ENCODE results near the gene OPCML. TPM values are rescaled to one million over a fixed set of nuclear protein-coding genes. Genes with fewer than 3 reads are reported as not detected.

OPCML gene
- total RNA-seq, 1 experiment from 2014 or later = not detected

GRCh38 chr11:133503776-133504175 lies 28.5 kb downstream of the OPCML start:
- no peak for DNase-seq (ENCODE audit: low read depth)

- DNase-seq (ENCODE audit: low read depth) = no peak
Measured at GRCh38 chr11:133503236-133503635, 29.1 kb downstream of the OPCML start.

GRCh38 chr11:133501643-133502539 lies 30.4 kb downstream of the OPCML start:
- DNase-seq (ENCODE audit: low read depth) = no peak

- no peak for DNase-seq (ENCODE audit: low read depth)
Measured at GRCh38 chr11:133500936-133501335, 31.4 kb downstream of the OPCML start.

- DNase-seq (ENCODE audit: low read depth) = no peak
Measured at GRCh38 chr11:133500435-133500834, 31.9 kb downstream of the OPCML start.

- DNase-seq (ENCODE audit: low read depth) = no peak
Measured at GRCh38 chr11:133498969-133499368, 33.3 kb downstream of the OPCML start.

- no peak for DNase-seq (ENCODE audit: low read depth)
Measured at GRCh38 chr11:133497477-133498140, 34.7 kb downstream of the OPCML start.

GRCh38 chr11:133492895-133493294 lies 39.4 kb downstream of the OPCML start:
- no peak for DNase-seq (ENCODE audit: low read depth)

GRCh38 chr11:133491680-133492383 lies 40.5 kb downstream of the OPCML start:
- no peak for DNase-seq (ENCODE audit: low read depth)

- no peak for DNase-seq (ENCODE audit: low read depth)
Measured at GRCh38 chr11:133480722-133481121, 51.6 kb downstream of the OPCML start.

GRCh38 chr11:133479209-133479608 lies 53.1 kb downstream of the OPCML start:
- DNase-seq (ENCODE audit: low read depth) = no peak

GRCh38 chr11:133477251-133477625 lies 55.1 kb downstream of the OPCML start:
- DNase-seq (ENCODE audit: low read depth) = no peak

GRCh38 chr11:133476570-133477250 lies 55.6 kb downstream of the OPCML start:
- DNase-seq (ENCODE audit: low read depth) = no peak

- DNase-seq (ENCODE audit: low read depth) = no peak
Measured at GRCh38 chr11:133474461-133474860, 57.8 kb downstream of the OPCML start.

- DNase-seq (ENCODE audit: low read depth) = no peak
Measured at GRCh38 chr11:133467686-133468085, 64.6 kb downstream of the OPCML start.

- no peak for DNase-seq (ENCODE audit: low read depth)
Measured at GRCh38 chr11:133443206-133443747, 89.0 kb downstream of the OPCML start.

- no peak for DNase-seq (ENCODE audit: low read depth)
Measured at GRCh38 chr11:133441964-133442660, 90.2 kb downstream of the OPCML start.

GRCh38 chr11:133425992-133426391 lies 106.3 kb downstream of the OPCML start:
- DNase-seq (ENCODE audit: low read depth) = no peak

- no peak for DNase-seq (ENCODE audit: low read depth)
Measured at GRCh38 chr11:133425245-133425644, 107.1 kb downstream of the OPCML start.

GRCh38 chr11:133418218-133418617 lies 114.1 kb downstream of the OPCML start:
- DNase-seq (ENCODE audit: low read depth) = no peak

GRCh38 chr11:133414506-133414905 lies 117.8 kb downstream of the OPCML start:
- no peak for DNase-seq (ENCODE audit: low read depth)

Data from Daoy (cell line).